Body of pancreas (tissue), 4 donors: Measurements from ENCODE around the gene FAS. TPM values are rescaled to one million over a fixed set of nuclear protein-coding genes. Genes with fewer than 3 reads are reported as not detected.

ENCODE experiments used
- ATAC-seq: fragments of 150-250 bp; one replicate; pipeline ENCODE4 v1.9.1; 2016
- DNase-seq, 4 donors: peaks; one replicate each; pipeline ENCODE4 v3.0.0-alpha.2; 2019
- H3K27ac ChIP-seq, 4 donors: fragments of 200-600 bp; sonication (generic); 1 replicate in 3 of 4; 2 replicates in 1 of 4; pipeline versions ENCODE4 v1.5.1 to v1.6.1; 2016 to 2019; ENCODE audit warnings: mild to moderate bottlenecking in 1 of 4, mixed read lengths in 1 of 4, moderate library complexity in 1 of 4
- H3K27me3 ChIP-seq, 2 donors: fragments of 200-600 bp; sonication (generic); one replicate each; pipeline ENCODE4 v1.6.0; 2016; ENCODE audit warnings: mild to moderate bottlenecking in 1 of 2
- H3K36me3 ChIP-seq, 2 donors: fragments of 200-600 bp; sonication (generic); replicated peaks in 1 of 2; 2 replicates each; pipeline ENCODE4 v1.5.1; 2016; ENCODE audit warnings: low read depth in 2 of 2; ENCODE audit not compliant: insufficient read depth in 1 of 2
- H3K4me1 ChIP-seq: fragments of 200-600 bp; sonication (generic); one replicate; pipeline ENCODE4 v1.6.0; 2016
- H3K4me3 ChIP-seq, 2 donors: fragments of 200-600 bp; sonication (generic); 1 replicate in 1 of 2; 2 replicates in 1 of 2; pipeline ENCODE4 v1.5.1; 2016 to 2019
- H3K9me3 ChIP-seq, 3 donors: fragments of 200-600 bp; sonication (generic); 1 replicate in 2 of 3; 2 replicates in 1 of 3; pipeline ENCODE4 v1.5.1; 2016
- POLR2A ChIP-seq, 3 donors: fragments of 450-650 bp; IDR thresholded peaks; one replicate each; pipeline ENCODE4 v1.6.1; 2016; ENCODE audit warnings: antibody characterized with exemption in 3 of 3, mild to moderate bottlenecking in 2 of 3
- WGBS, 2 donors: methylation state at CpG; one replicate each; pipeline ENCODE4 v1.1.5; 2017; 5-methylcytosine and 5-hydroxymethylcytosine counted together
- intact Hi-C: fragments of 100-400 bp; cut with DNase I; formaldehyde crosslinking; loops from one replicate; pipeline ENCODE4 v1.15.1; 2023
- total RNA-seq, 2 donors: library from RNA; depleted of rRNA; stranded (reverse); fragments of >200 nt; gene quantifications; one replicate each; pipeline ENCODE4 v1.1.0, GENCODE V29; 2016
- TF ChIP-seq, protein P1 (sequence below), 7 experiments: fragments of 450-650 bp in 4 of 7; fragments of 200-600 bp in 3 of 7; sonication (generic) in 3 of 7; IDR thresholded peaks; one replicate each; pipeline ENCODE4 v1.5.1; 2016 to 2019; ENCODE audit warnings: antibody characterized with exemption in 7 of 7

FAS gene
- total RNA-seq, 2 donors from 2014 or later = 13.7 to 22.1 TPM

DNA sequence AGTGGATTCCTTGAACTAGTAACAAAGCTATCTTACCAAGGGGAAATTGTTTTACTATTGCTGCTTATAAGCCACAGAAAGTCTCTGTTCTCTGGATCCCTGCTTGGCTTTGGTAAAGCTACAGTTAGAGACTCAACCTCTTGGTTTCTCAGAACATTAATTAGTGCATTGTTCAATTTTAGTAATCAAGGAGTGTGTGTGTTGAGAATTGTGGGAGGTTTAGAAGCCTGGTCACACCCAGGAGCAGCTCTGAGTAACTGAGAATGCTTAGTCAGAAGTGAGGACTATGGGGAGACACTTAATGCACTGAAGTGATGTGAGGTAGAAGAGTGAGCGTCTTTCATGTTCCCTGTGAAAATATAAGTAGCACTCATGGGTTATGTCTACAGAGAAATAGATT lies 29.8 kb upstream of the FAS start:
- ATAC-seq (no peak), DNase-seq (no peak)
- Histone ChIP-seq H3K4me3 (no peak overlapping the region), H3K4me1 (no peaks in the 10 kb centered on the region), H3K27ac (no peak overlapping the region), H3K9me3 (no peaks in the 10 kb centered on the region), H3K27me3 (no peaks in the 10 kb centered on the region), H3K36me3 (no peaks in the 10 kb centered on the region)
- 80 to 86% methylated on average over 1 of the region's 1 CpG for WGBS, 2 donors
- intact Hi-C loops = no loop called here
- TF ChIP-seq, protein P1, sequence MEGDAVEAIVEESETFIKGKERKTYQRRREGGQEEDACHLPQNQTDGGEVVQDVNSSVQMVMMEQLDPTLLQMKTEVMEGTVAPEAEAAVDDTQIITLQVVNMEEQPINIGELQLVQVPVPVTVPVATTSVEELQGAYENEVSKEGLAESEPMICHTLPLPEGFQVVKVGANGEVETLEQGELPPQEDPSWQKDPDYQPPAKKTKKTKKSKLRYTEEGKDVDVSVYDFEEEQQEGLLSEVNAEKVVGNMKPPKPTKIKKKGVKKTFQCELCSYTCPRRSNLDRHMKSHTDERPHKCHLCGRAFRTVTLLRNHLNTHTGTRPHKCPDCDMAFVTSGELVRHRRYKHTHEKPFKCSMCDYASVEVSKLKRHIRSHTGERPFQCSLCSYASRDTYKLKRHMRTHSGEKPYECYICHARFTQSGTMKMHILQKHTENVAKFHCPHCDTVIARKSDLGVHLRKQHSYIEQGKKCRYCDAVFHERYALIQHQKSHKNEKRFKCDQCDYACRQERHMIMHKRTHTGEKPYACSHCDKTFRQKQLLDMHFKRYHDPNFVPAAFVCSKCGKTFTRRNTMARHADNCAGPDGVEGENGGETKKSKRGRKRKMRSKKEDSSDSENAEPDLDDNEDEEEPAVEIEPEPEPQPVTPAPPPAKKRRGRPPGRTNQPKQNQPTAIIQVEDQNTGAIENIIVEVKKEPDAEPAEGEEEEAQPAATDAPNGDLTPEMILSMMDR (IDR thresholded peaks at IDR 0.05) = no peak
- TF ChIP-seq POLR2A (IDR thresholded peaks at IDR 0.05) = no peak

- DNase-seq = no peak
- H3K27me3 ChIP-seq = no peaks in the 10 kb centered on the region
- TF ChIP-seq, protein P1 (IDR thresholded peaks at IDR 0.05) = no peak
- no peak for TF ChIP-seq POLR2A (IDR thresholded peaks at IDR 0.05)
- no peak overlapping the region for H3K27ac ChIP-seq
- no peaks in the 10 kb centered on the region for H3K9me3 ChIP-seq
- no peak overlapping the region for H3K4me3 ChIP-seq
- ATAC-seq = no peak
- no peaks in the 10 kb centered on the region for H3K36me3 ChIP-seq
- intact Hi-C loops = no loop called here
- H3K4me1 ChIP-seq = no peaks in the 10 kb centered on the region
Measured at GRCh38 chr10:88961266-88961665, 29.3 kb upstream of the FAS start.

- Histone ChIP-seq H3K9me3 (no peaks in the 10 kb centered on the region), H3K27me3 (no peaks in the 10 kb centered on the region), H3K4me3 (no peak overlapping the region), H3K4me1 (no peaks in the 10 kb centered on the region), H3K36me3 (no peaks in the 10 kb centered on the region), H3K27ac (no peak overlapping the region)
- intact Hi-C loops = no loop called here
- WGBS, 2 donors = 48 to 77% methylated on average over 2 of the region's 2 CpGs
- DNase-seq (no peak), ATAC-seq (no peak)
- TF ChIP-seq, protein P1 (IDR thresholded peaks at IDR 0.05) = no peak
- no peak for TF ChIP-seq POLR2A (IDR thresholded peaks at IDR 0.05)
Measured at GRCh38 chr10:88962336-88962735, 28.3 kb upstream of the FAS start.

DNA sequence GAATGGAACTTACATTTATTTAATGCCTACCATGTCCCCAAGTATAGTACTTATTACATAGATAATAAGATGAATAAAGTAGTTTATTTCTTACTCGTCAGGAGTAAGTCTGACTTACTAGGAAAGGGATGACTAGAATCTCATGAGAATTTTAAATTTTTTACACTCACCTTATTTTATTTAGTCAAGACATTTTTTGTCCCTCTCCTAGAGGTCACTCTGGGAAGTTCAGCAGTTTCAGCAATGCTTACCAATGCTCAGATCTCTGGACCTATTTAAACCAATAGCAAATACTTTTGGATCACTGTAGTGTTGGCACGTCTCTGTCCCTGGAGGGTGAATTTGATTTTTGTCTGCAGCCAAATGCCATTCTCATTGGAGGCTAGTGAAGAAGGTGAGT lies 27.3 kb upstream of the FAS start:
- Histone ChIP-seq H3K4me1 (no peaks in the 10 kb centered on the region), H3K4me3 (no peak overlapping the region), H3K27me3 (no peaks in the 10 kb centered on the region), H3K36me3 (no peaks in the 10 kb centered on the region), H3K9me3 (no peaks in the 10 kb centered on the region), H3K27ac (no peak overlapping the region)
- WGBS, 2 donors = 91 to 98% methylated on average over 2 of the region's 2 CpGs
- TF ChIP-seq POLR2A (IDR thresholded peaks at IDR 0.05) = no peak
- TF ChIP-seq, protein P1 (IDR thresholded peaks at IDR 0.05) = no peak
- ATAC-seq (no peak), DNase-seq (no peak)
- intact Hi-C loops = no loop called here

- Histone ChIP-seq H3K27me3 (no peaks in the 10 kb centered on the region), H3K4me3 (no peak overlapping the region), H3K9me3 (no peaks in the 10 kb centered on the region), H3K36me3 (no peaks in the 10 kb centered on the region), H3K4me1 (no peaks in the 10 kb centered on the region), H3K27ac (no peak overlapping the region)
- intact Hi-C loops = no loop called here
- WGBS, 2 donors = 48 to 79% methylated on average over 1 of the region's 1 CpG
- TF ChIP-seq, protein P1 (IDR thresholded peaks at IDR 0.05) = no peak
- no peak for TF ChIP-seq POLR2A (IDR thresholded peaks at IDR 0.05)
- DNase-seq (no peak), ATAC-seq (no peak)
Measured at GRCh38 chr10:88964360-88964759, 26.2 kb upstream of the FAS start.
